IMR-90 (cell line): ENCODE data around the gene TMEM101. TPM values are rescaled to one million over a fixed set of nuclear protein-coding genes. Genes with fewer than 3 reads are reported as not detected.

ENCODE experiments used
- ATAC-seq: fragments of 200-7000 bp; cut with Tn5 transposase; 2 replicates; pipeline ENCODE4 v1.9.1; 2020; ENCODE audit warnings: low read depth, mild to moderate bottlenecking, moderate library complexity
- BruUV-seq: library from RNA; stranded (reverse); fragments of 400-500 nt; replicated peaks from 2 replicates; lab custom pipeline; 2021; lab: Mats Ljungman, UMichigan
- CTCF ChIA-PET: fragments of 300-600 bp; formaldehyde crosslinking; extraction: SDS; loops from one replicate; lab custom pipeline; 2021; ENCODE audit warnings: antibody characterized with exemption; lab: Yijun Ruan, JAX
- POLR2A ChIA-PET: fragments of 300-600 bp; sonication (Branson Sonifier 250); formaldehyde crosslinking; loops from one replicate; lab custom pipeline; 2022; ENCODE audit warnings: antibody characterized with exemption; ENCODE audit not compliant: unreplicated experiment; lab: Charles Lee
- DNase-seq: peaks from one replicate; pipeline ENCODE4 v3.0.0; 2013
- H2AFZ ChIP-seq: replicated peaks from 2 replicates; pipeline ENCODE3; 2013; ENCODE audit warnings: low read length, mild to moderate bottlenecking; ENCODE audit not compliant: poor library complexity
- H2AK5ac ChIP-seq: 2 replicates; pipeline ENCODE4 v1.6.1; 2013; ENCODE audit warnings: low read depth, low read length, inconsistent platforms
- H2AK9ac ChIP-seq: replicated peaks from 2 replicates; pipeline ENCODE3; 2013; ENCODE audit warnings: mild to moderate bottlenecking, low read depth, low read length, moderate library complexity; ENCODE audit not compliant: poor library complexity
- H2BK120ac ChIP-seq: 2 replicates; pipeline ENCODE4 v1.6.1; 2013; ENCODE audit warnings: low read depth, low read length, inconsistent platforms
- H2BK15ac ChIP-seq: 3 replicates; pipeline ENCODE4 v1.6.1; 2013; ENCODE audit warnings: low read depth, low read length, inconsistent platforms
- H2BK20ac ChIP-seq: 2 replicates; pipeline ENCODE4 v1.6.1; 2013; ENCODE audit warnings: low read depth, mild to moderate bottlenecking, inconsistent platforms, low read length, moderate library complexity
- H2BK5ac ChIP-seq: 2 replicates; pipeline ENCODE4 v1.6.1; 2013; ENCODE audit warnings: mild to moderate bottlenecking, low read depth, low read length, inconsistent platforms; ENCODE audit not compliant: poor library complexity, severe bottlenecking
- H3K14ac ChIP-seq: replicated peaks from 2 replicates; pipeline ENCODE4 v1.6.1; 2013; ENCODE audit warnings: low read depth, low read length, inconsistent platforms
- H3K18ac ChIP-seq: 2 replicates; pipeline ENCODE4 v1.6.1; 2013; ENCODE audit warnings: low read depth, low read length, control low read depth
- H3K23ac ChIP-seq: 2 replicates; pipeline ENCODE4 v1.6.1; 2013; ENCODE audit warnings: low read depth, low read length, inconsistent platforms
- H3K27ac ChIP-seq: 2 replicates; pipeline ENCODE4 v1.5.1; 2013; ENCODE audit warnings: mild to moderate bottlenecking, control low read depth, low read length; ENCODE audit not compliant: insufficient read depth
- H3K27me3 ChIP-seq: 2 replicates; pipeline ENCODE4 v1.6.1; 2013; ENCODE audit warnings: low read length; ENCODE audit not compliant: control insufficient read depth, insufficient read depth
- H3K36me3 ChIP-seq: 2 replicates; pipeline ENCODE4 v1.6.1; 2013; ENCODE audit warnings: low read length, mixed read lengths; ENCODE audit not compliant: control insufficient read depth, insufficient read depth
- H3K4ac ChIP-seq: 2 replicates; pipeline ENCODE4 v1.6.1; 2013; ENCODE audit warnings: low read depth, low read length, inconsistent platforms
- H3K4me1 ChIP-seq: 2 replicates; pipeline ENCODE4 v1.6.1; 2013; ENCODE audit warnings: low read length, mixed read lengths; ENCODE audit not compliant: control insufficient read depth, insufficient read depth
- H3K4me2 ChIP-seq: 2 replicates; pipeline ENCODE4 v1.6.1; 2013; ENCODE audit warnings: low read depth, mild to moderate bottlenecking, control low read depth, low read length, moderate library complexity
- H3K4me3 ChIP-seq: 2 replicates; pipeline ENCODE4 v1.5.1; 2013; ENCODE audit warnings: low read depth, mild to moderate bottlenecking, control low read depth, low read length, moderate library complexity; ENCODE audit not compliant: insufficient read depth
- H3K56ac ChIP-seq: 2 replicates; pipeline ENCODE4 v1.6.1; 2013; ENCODE audit warnings: low read length, inconsistent platforms; ENCODE audit not compliant: insufficient read depth; ENCODE audit errors: extremely low read depth
- H3K79me1 ChIP-seq, 2 experiments: 2 replicates each; pipeline ENCODE4 v1.6.1; 2013; ENCODE audit warnings: low read length in 2 of 2, inconsistent platforms in 1 of 2, low read depth in 1 of 2
- H3K9ac ChIP-seq: 2 replicates; pipeline ENCODE4 v1.6.1; 2013; ENCODE audit warnings: low read depth, low read length, control low read depth
- H3K9me1 ChIP-seq: 2 replicates; pipeline ENCODE4 v1.6.1; 2013; ENCODE audit warnings: low read length, inconsistent platforms; ENCODE audit not compliant: insufficient read depth
- H3K9me3 ChIP-seq: 2 replicates; pipeline ENCODE4 v1.6.1; 2013; ENCODE audit warnings: low read length; ENCODE audit not compliant: control insufficient read depth, insufficient read depth
- H4K20me1 ChIP-seq: 2 replicates; pipeline ENCODE4 v1.6.1; 2013; ENCODE audit warnings: low read length, inconsistent platforms; ENCODE audit not compliant: insufficient read depth
- H4K5ac ChIP-seq: 2 replicates; pipeline ENCODE4 v1.6.1; 2013; ENCODE audit warnings: mild to moderate bottlenecking, low read depth, low read length, control low read depth
- H4K8ac ChIP-seq, 2 experiments: 2 replicates each; pipeline ENCODE4 v1.6.1; 2013; ENCODE audit warnings: low read depth in 2 of 2, low read length in 2 of 2, control low read depth in 1 of 2, inconsistent platforms in 1 of 2
- H4K91ac ChIP-seq: 2 replicates; pipeline ENCODE4 v1.6.1; 2013; ENCODE audit warnings: low read depth, low read length, inconsistent platforms; ENCODE audit not compliant: insufficient read depth
- BHLHE40 ChIP-seq: fragments of 150-350 bp; IDR thresholded peaks from 2 replicates; pipeline ENCODE4 v1.6.1; 2016; ENCODE audit warnings: mild to moderate bottlenecking, low read depth, low read length
- CTCF ChIP-seq: conservative IDR thresholded peaks from 2 replicates; pipeline ENCODE4 v1.5.1; 2012; ENCODE audit warnings: mild to moderate bottlenecking, low read depth, low read length, improper control_type of control experiment
- WGBS, 2 experiments: methylation state at CpG; one replicate each; pipeline versions ENCODE4 v1.1.5 to v1.1.7; 2013; ENCODE audit warnings: missing lambda C conversion rate in 2 of 2; ENCODE audit not compliant: insufficient read length in 1 of 2; ENCODE audit errors: extremely low coverage in 2 of 2; 5-methylcytosine and 5-hydroxymethylcytosine counted together
- dilution Hi-C: fragments of 300-500 bp; cut with HindIII; formaldehyde crosslinking; loops from one replicate; pipeline ENCODE4 v1.14.3; 2018; ENCODE audit warnings: low sequenced_read_pairs; ENCODE audit not compliant: unreplicated experiment
- in situ Hi-C: fragments of 300-500 bp; cut with MboI; formaldehyde crosslinking; loops from 3 replicates; pipeline ENCODE4 v1.14.3; 2019; ENCODE audit warnings: low sequenced_read_pairs, inconsistent platforms, mixed read lengths
- intact Hi-C: fragments of 100-400 bp; cut with micrococcal nuclease; formaldehyde crosslinking; loops from 2 replicates; pipeline ENCODE4 v1.10.0; 2022
- polyA plus RNA-seq, 3 experiments: library from polyadenylated mRNA; depleted of rRNA; stranded (reverse); fragments of >200 nt; gene quantifications; 2 replicates each; pipeline ENCODE4 v1.2.3, GENCODE V29; 2012; ENCODE audit warnings: low replicate concordance in 1 of 3
- total RNA-seq: library from RNA; depleted of rRNA; stranded (reverse); fragments of >200 nt; gene quantifications from 2 replicates; pipeline ENCODE4 v1.2.3, GENCODE V29; 2012

TMEM101 gene
- total and polyA plus RNA-seq, 2 of the 4 experiments (the other 2 are of a cell fraction) = 30.7 to 36.6 TPM

GRCh38 chr17:44000871-44001460 is 13.8 kb downstream of the TMEM101 start:
- Histone ChIP-seq H2AFZ (no peak overlapping the region), H2BK15ac (no peak overlapping the region), H3K18ac (no peak overlapping the region), H3K27me3 (peaks cover 7% of the 10 kb centered on the region), H3K4me2 (no peak overlapping the region), H3K79me1 (no peaks in the 10 kb centered on the region), H4K8ac (no peak overlapping the region; a peak in 1 of 4 replicates), H3K27ac (no peak overlapping the region), H2AK9ac (no peak overlapping the region), H4K5ac (no peak overlapping the region), H3K9me3 (no peaks in the 10 kb centered on the region), H2BK120ac (0 out of 2 replicates have a peak overlapping the region, but pooled peaks have one; percentile 19), H3K4me1 (peaks cover 5% of the 10 kb centered on the region), H3K9ac (no peak overlapping the region), H2BK5ac (no peak overlapping the region), H3K23ac (no peak overlapping the region), H2BK20ac (no peak overlapping the region), H3K4me3 (no peak overlapping the region), H4K91ac (no peak overlapping the region), H3K36me3 (no peaks in the 10 kb centered on the region), H3K56ac (no peak overlapping the region), H3K9me1 (peaks cover 6% of the 10 kb centered on the region), H4K20me1 (no peaks in the 10 kb centered on the region), H3K4ac (no peak overlapping the region), H3K14ac (no peak overlapping the region), H2AK5ac (no peak overlapping the region)
- in situ Hi-C loops = loop anchor here (5.0 kb wide), 1 partner anchor 59 kb away; the partner anchor contains the start of gene PPY
- intact Hi-C loops = no loop called here
- dilution Hi-C loops = no loop called here
- DNase-seq (no peak), ATAC-seq (no peak)
- POLR2A ChIA-PET = no interaction called here
- BruUV-seq = no TSS peak
- CTCF ChIA-PET = no interaction called here
- no peak for TF ChIP-seq BHLHE40
- no peak for TF ChIP-seq CTCF
- WGBS, 2 experiments = no CpG with 5 or more reads among the region's 6 CpGs
